Neural progenitor cell (in vitro differentiated cells): ENCODE measurements around the gene SPAG16. TPM values are rescaled to one million over a fixed set of nuclear protein-coding genes. Genes with fewer than 3 reads are reported as not detected.

Source experiments
- DNase-seq: peaks from one replicate; pipeline ENCODE4 v3.0.0-alpha.2; 2016; ENCODE audit warnings: low spot score
- H2AFZ ChIP-seq: fragments of 200-600 bp; sonication (generic); replicated peaks from 2 replicates; pipeline ENCODE4 v1.6.1; 2016; ENCODE audit warnings: antibody characterized with exemption
- H3F3A ChIP-seq: fragments of 200-600 bp; sonication (generic); 2 replicates; pipeline ENCODE4 v1.6.1; 2016; ENCODE audit warnings: antibody characterized with exemption, low read depth
- H3K27ac ChIP-seq: fragments of 200-600 bp; sonication (generic); 2 replicates; pipeline ENCODE4 v1.5.1; 2016; ENCODE audit warnings: mild to moderate bottlenecking
- H3K27me3 ChIP-seq: fragments of 200-600 bp; sonication (generic); 2 replicates; pipeline ENCODE4 v1.6.1; 2016; ENCODE audit warnings: mild to moderate bottlenecking, moderate library complexity
- H3K36me3 ChIP-seq: fragments of 200-600 bp; sonication (generic); 2 replicates; pipeline ENCODE4 v1.5.1; 2016
- H3K4me1 ChIP-seq: fragments of 200-600 bp; sonication (generic); 2 replicates; pipeline ENCODE4 v1.6.1; 2016; ENCODE audit warnings: mixed run types
- H3K4me2 ChIP-seq: fragments of 200-600 bp; sonication (generic); 2 replicates; pipeline ENCODE4 v1.6.1; 2016
- H3K4me3 ChIP-seq: fragments of 200-600 bp; sonication (generic); 2 replicates; pipeline ENCODE4 v1.5.1; 2016
- H3K79me2 ChIP-seq: fragments of 200-600 bp; sonication (generic); 2 replicates; pipeline ENCODE4 v1.6.1; 2016; ENCODE audit warnings: low read depth
- H3K9ac ChIP-seq: fragments of 200-600 bp; sonication (generic); 2 replicates; pipeline ENCODE4 v1.6.1; 2016
- H3K9me3 ChIP-seq: fragments of 200-600 bp; sonication (generic); 2 replicates; pipeline ENCODE4 v1.5.1; 2016; ENCODE audit warnings: low read depth
- H4K20me1 ChIP-seq: fragments of 200-600 bp; sonication (generic); 2 replicates; pipeline ENCODE4 v1.6.1; 2016; ENCODE audit warnings: low read depth
- H3K27ac Mint-ChIP-seq: 3 replicates; pipeline ENCODE4 v1.8.0; 2021; ENCODE audit warnings: mixed read lengths
- H3K27me3 Mint-ChIP-seq: 2 replicates; pipeline ENCODE4 v1.8.0; 2022; ENCODE audit warnings: low read depth, mild to moderate bottlenecking, inconsistent platforms, moderate library complexity, mixed read lengths; ENCODE audit not compliant: insufficient read depth
- H3K36me3 Mint-ChIP-seq: 3 replicates; pipeline ENCODE4 v1.8.0; 2021; ENCODE audit warnings: mixed read lengths
- H3K4me1 Mint-ChIP-seq: 3 replicates; pipeline ENCODE4 v1.8.0; 2021; ENCODE audit warnings: mixed read lengths
- H3K4me3 Mint-ChIP-seq: 3 replicates; pipeline ENCODE4 v1.8.0; 2021; ENCODE audit warnings: mild to moderate bottlenecking, moderate library complexity, mixed read lengths
- H3K9me3 Mint-ChIP-seq: 3 replicates; pipeline ENCODE4 v1.8.0; 2020; ENCODE audit warnings: mixed read lengths
- CTCF ChIP-seq: fragments of 200-600 bp; sonication (generic); IDR thresholded peaks from 2 replicates; pipeline ENCODE4 v1.5.1; 2017; ENCODE audit warnings: antibody characterized with exemption, mild to moderate bottlenecking
- EZH2 ChIP-seq: fragments of 200-600 bp; sonication (generic); IDR thresholded peaks from 2 replicates; pipeline ENCODE4 v1.6.1; 2017; ENCODE audit warnings: antibody characterized with exemption, mild to moderate bottlenecking, moderate library complexity
- EZH2phosphoT487 ChIP-seq: fragments of 200-600 bp; sonication (generic); IDR thresholded peaks from 2 replicates; pipeline ENCODE4 v1.6.1; 2017; ENCODE audit warnings: antibody characterized with exemption
- total RNA-seq: library from RNA; depleted of rRNA; stranded (reverse); fragments of >200 nt; gene quantifications from 2 replicates; pipeline ENCODE4 v1.2.3, GENCODE V29; 2015; ENCODE audit warnings: low replicate concordance

SPAG16 gene
- total RNA-seq, 1 donor from 2014 or later: 70.3 TPM

- Histone ChIP-seq H3K36me3 (no peaks in the 10 kb centered on the region), H3K4me3 (no peak overlapping the region), H3K27me3 (no peaks in the 10 kb centered on the region), H3K79me2 (no peaks in the 10 kb centered on the region), H3K4me1 (no peaks in the 10 kb centered on the region), H3K4me2 (no peak overlapping the region), H3K9me3 (no peaks in the 10 kb centered on the region), H3K27ac (no peak overlapping the region), H3K9ac (no peak overlapping the region), H2AFZ (no peak overlapping the region), H4K20me1 (no peaks in the 10 kb centered on the region), H3F3A (no peaks in the 10 kb centered on the region)
- Mint-ChIP-seq H3K27ac (no peak overlapping the region), H3K36me3 (no peaks in the 10 kb centered on the region), H3K4me1 (no peaks in the 10 kb centered on the region), H3K9me3 (peaks cover 11% of the 10 kb centered on the region), H3K4me3 (no peak overlapping the region), H3K27me3 (no peaks in the 10 kb centered on the region)
- TF ChIP-seq EZH2 (no peak), CTCF (no peak), EZH2phosphoT487 (no peak)
- no peak for DNase-seq
Observed at GRCh38 chr2:214297423-214297822, 1013.2 kb downstream of the SPAG16 start.

- Histone ChIP-seq H3K9me3 (no peaks in the 10 kb centered on the region), H3F3A (no peaks in the 10 kb centered on the region), H3K36me3 (no peaks in the 10 kb centered on the region), H3K4me3 (no peak overlapping the region), H3K4me2 (no peak overlapping the region), H3K27ac (no peak overlapping the region), H3K79me2 (no peaks in the 10 kb centered on the region), H2AFZ (no peak overlapping the region), H3K4me1 (no peaks in the 10 kb centered on the region), H3K9ac (no peak overlapping the region), H3K27me3 (no peaks in the 10 kb centered on the region), H4K20me1 (no peaks in the 10 kb centered on the region)
- H3K4me1 Mint-ChIP-seq: no peaks in the 10 kb centered on the region
- peaks cover 16% of the 10 kb centered on the region for H3K9me3 Mint-ChIP-seq
- H3K27me3 Mint-ChIP-seq: no peaks in the 10 kb centered on the region
- no peak overlapping the region for H3K4me3 Mint-ChIP-seq
- H3K36me3 Mint-ChIP-seq: no peaks in the 10 kb centered on the region
- TF ChIP-seq EZH2phosphoT487: no peak
- TF ChIP-seq CTCF: peak; percentile 38
- no peak overlapping the region for H3K27ac Mint-ChIP-seq
- peak; percentile 23 for DNase-seq
Observed at GRCh38 chr2:214310319-214310718, 1026.1 kb downstream of the SPAG16 start.

- no peaks in the 10 kb centered on the region for H3K4me1 ChIP-seq
- no peaks in the 10 kb centered on the region for H3K27me3 ChIP-seq
- peak; percentile 27 for DNase-seq
- H3K4me2 ChIP-seq: no peak overlapping the region
- H4K20me1 ChIP-seq: no peaks in the 10 kb centered on the region
- no peaks in the 10 kb centered on the region for H3K79me2 ChIP-seq
- peaks cover 2% of the 10 kb centered on the region for H3K4me1 Mint-ChIP-seq
- H3K27ac Mint-ChIP-seq: no peak overlapping the region
- H3K27ac ChIP-seq: no peak overlapping the region
- TF ChIP-seq EZH2 (no peak), CTCF (peak; percentile 31), EZH2phosphoT487 (no peak)
- no peaks in the 10 kb centered on the region for H3F3A ChIP-seq
- no peaks in the 10 kb centered on the region for H3K9me3 ChIP-seq
- peaks cover 12% of the 10 kb centered on the region for H3K9me3 Mint-ChIP-seq
- no peaks in the 10 kb centered on the region for H3K27me3 Mint-ChIP-seq
- no peaks in the 10 kb centered on the region for H3K36me3 ChIP-seq
- no peaks in the 10 kb centered on the region for H3K36me3 Mint-ChIP-seq
- no peak overlapping the region for H2AFZ ChIP-seq
- H3K4me3 Mint-ChIP-seq: no peak overlapping the region
- no peak overlapping the region for H3K9ac ChIP-seq
- H3K4me3 ChIP-seq: no peak overlapping the region
Observed at GRCh38 chr2:214311031-214311533, 1026.8 kb downstream of the SPAG16 start.
